Activated CD8-positive, alpha-beta T cell treated with anti-CD3 and anti-CD28 coated beads for 36 hours (primary cell): ENCODE measurements around the gene PLA2G2F. TPM values are rescaled to one million over a fixed set of nuclear protein-coding genes. Genes with fewer than 3 reads are reported as not detected.

Source experiments
- ATAC-seq: fragments of 200-7000 bp; cut with Tn5 transposase; one replicate; pipeline ENCODE4 v1.10.0; 2021; ENCODE audit warnings: mild to moderate bottlenecking, moderate library complexity
- CTCF ChIA-PET: fragments of 350-600 bp; sonication (Branson Sonifier 250); formaldehyde crosslinking; loops from one replicate; lab custom pipeline; 2021; ENCODE audit warnings: antibody characterized with exemption; lab: Charles Lee
- POLR2A ChIA-PET: fragments of 350-600 bp; sonication (Branson Sonifier 250); formaldehyde crosslinking; loops from one replicate; lab custom pipeline; 2021; ENCODE audit warnings: antibody characterized with exemption; lab: Charles Lee
- DNase-seq: peaks from one replicate; pipeline ENCODE4 v3.0.0-alpha.2; 2020
- H3K27ac Mint-ChIP-seq: one replicate; pipeline ENCODE4 v1.8.0; 2021; ENCODE audit warnings: mild to moderate bottlenecking, mixed read lengths
- H3K27me3 Mint-ChIP-seq: one replicate; pipeline ENCODE4 v1.8.0; 2021; ENCODE audit warnings: mixed read lengths
- H3K36me3 Mint-ChIP-seq: one replicate; pipeline ENCODE4 v1.8.0; 2021; ENCODE audit warnings: low read depth, mixed read lengths
- H3K4me1 Mint-ChIP-seq: one replicate; pipeline ENCODE4 v1.8.0; 2021; ENCODE audit warnings: low read depth, mixed read lengths
- H3K4me3 Mint-ChIP-seq: one replicate; pipeline ENCODE4 v1.8.0; 2021; ENCODE audit warnings: mild to moderate bottlenecking, moderate library complexity, mixed read lengths
- H3K9me3 Mint-ChIP-seq: one replicate; pipeline ENCODE4 v1.8.0; 2021; ENCODE audit warnings: mixed read lengths
- intact Hi-C: fragments of 100-400 bp; cut with micrococcal nuclease; formaldehyde crosslinking; loops from one replicate; pipeline ENCODE4 v1.10.0; 2022
- total RNA-seq, 2 experiments: library from RNA; stranded (reverse); gene quantifications; one replicate each; pipeline ENCODE4 v1.2.3, GENCODE V29; 2021
- TF ChIP-seq, protein P1 (sequence below): fragments of 200-600 bp; IDR thresholded peaks from one replicate; pipeline ENCODE4 v1.8.0; 2022; ENCODE audit warnings: antibody characterized with exemption, mild to moderate bottlenecking

PLA2G2F gene
- total RNA-seq, 2 experiments from 2014 or later: not detected

DNA sequence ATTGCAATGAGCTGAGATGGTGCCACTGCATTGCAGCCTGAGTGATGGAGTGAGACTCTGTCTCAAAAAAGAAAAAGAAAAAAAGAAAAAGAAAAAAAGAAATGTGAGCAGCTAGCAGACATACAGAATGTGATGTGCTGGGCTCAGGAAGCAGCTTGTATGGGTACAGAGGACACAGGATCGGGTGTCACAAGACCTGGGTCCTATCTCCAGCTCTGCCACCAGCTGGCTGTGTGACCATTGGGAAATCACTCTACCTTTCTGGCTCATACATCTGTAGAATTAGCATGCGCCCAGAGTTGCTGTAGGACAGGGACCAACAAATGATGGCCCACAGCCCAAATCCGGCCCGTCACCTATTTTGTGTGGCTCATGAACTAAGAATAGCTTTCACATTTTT, 50.5 kb downstream of the PLA2G2F start:
- POLR2A ChIA-PET: no interaction called here
- no peak for ATAC-seq
- TF ChIP-seq, protein P1, sequence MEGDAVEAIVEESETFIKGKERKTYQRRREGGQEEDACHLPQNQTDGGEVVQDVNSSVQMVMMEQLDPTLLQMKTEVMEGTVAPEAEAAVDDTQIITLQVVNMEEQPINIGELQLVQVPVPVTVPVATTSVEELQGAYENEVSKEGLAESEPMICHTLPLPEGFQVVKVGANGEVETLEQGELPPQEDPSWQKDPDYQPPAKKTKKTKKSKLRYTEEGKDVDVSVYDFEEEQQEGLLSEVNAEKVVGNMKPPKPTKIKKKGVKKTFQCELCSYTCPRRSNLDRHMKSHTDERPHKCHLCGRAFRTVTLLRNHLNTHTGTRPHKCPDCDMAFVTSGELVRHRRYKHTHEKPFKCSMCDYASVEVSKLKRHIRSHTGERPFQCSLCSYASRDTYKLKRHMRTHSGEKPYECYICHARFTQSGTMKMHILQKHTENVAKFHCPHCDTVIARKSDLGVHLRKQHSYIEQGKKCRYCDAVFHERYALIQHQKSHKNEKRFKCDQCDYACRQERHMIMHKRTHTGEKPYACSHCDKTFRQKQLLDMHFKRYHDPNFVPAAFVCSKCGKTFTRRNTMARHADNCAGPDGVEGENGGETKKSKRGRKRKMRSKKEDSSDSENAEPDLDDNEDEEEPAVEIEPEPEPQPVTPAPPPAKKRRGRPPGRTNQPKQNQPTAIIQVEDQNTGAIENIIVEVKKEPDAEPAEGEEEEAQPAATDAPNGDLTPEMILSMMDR: no peak

DNA sequence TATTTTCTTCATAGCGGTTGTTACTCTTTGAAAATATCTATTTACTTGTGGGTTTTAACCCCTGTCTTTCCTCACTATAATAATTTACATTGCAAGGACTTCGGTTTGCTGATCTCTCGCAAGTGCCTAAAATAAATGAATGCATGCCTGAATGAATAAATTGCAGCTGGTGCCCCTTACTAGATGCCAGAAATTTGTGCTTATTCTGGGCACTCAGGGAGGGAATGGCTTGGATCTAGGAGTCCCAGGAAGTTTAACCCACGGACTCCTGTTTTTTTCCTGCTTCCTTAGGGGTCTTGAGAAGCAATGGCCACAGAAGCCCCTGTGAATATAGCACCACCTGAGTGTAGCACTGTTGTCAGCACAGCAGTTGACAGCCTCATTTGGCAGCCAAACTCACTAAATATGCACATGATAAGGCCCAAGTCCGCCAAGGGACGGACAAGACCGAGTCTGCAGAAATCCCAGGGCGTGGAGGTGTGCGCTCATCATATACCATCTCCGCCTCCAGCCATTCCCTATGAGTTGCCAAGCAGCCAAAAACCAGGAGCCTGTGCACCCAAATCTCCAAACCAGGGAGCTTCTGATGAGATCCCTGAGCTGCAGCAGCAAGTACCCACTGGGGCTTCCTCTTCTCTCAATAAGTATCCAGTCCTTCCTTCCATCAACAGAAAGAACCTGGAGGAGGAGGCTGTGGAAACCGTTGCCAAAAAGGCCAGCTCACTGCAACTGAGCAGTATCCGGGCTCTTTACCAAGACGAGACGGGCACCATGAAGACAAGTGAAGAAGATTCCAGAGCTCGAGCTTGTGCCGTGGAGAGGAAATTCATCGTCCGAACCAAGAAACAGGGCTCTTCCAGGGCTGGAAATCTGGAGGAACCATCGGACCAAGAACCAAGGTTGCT, 51.4 kb downstream of the PLA2G2F start:
- CTCF ChIA-PET: interaction anchor here (1.2 to 1.7 kb wide), 4 partner anchors 22 to 32 kb away, joined by 3 to 6 read pairs (median 5); no protein-coding TSS in a partner anchor
- H3K4me1 Mint-ChIP-seq: peaks cover 29% of the 10 kb centered on the region
- H3K9me3 Mint-ChIP-seq: no peaks in the 10 kb centered on the region
- H3K4me3 Mint-ChIP-seq: no peak overlapping the region
- DNase-seq: no peak
- peaks cover 38% of the 10 kb centered on the region for H3K27me3 Mint-ChIP-seq
- intact Hi-C loops: no loop called here
- POLR2A ChIA-PET: interaction anchor here (1.1 kb wide), 1 partner anchor 61 kb away, joined by 3 read pairs; no protein-coding TSS in a partner anchor
- ATAC-seq: no peak
- H3K27ac Mint-ChIP-seq: no peak overlapping the region
- H3K36me3 Mint-ChIP-seq: no peaks in the 10 kb centered on the region
- TF ChIP-seq, protein P1: no peak

More for the DNA sequence above, 50.5 kb downstream of the PLA2G2F start:
- peaks cover 30% of the 10 kb centered on the region for H3K27me3 Mint-ChIP-seq
- DNase-seq: no peak
- no peak overlapping the region for H3K4me3 Mint-ChIP-seq
- H3K9me3 Mint-ChIP-seq: no peaks in the 10 kb centered on the region
- CTCF ChIA-PET: interaction anchor here (1.1 to 1.7 kb wide), 4 partner anchors 16 to 31 kb away, joined by 3 to 6 read pairs (median 4); no protein-coding TSS in a partner anchor
- peaks cover 32% of the 10 kb centered on the region for H3K4me1 Mint-ChIP-seq
- intact Hi-C loops: no loop called here
- H3K36me3 Mint-ChIP-seq: no peaks in the 10 kb centered on the region
- H3K27ac Mint-ChIP-seq: no peak overlapping the region

DNA sequence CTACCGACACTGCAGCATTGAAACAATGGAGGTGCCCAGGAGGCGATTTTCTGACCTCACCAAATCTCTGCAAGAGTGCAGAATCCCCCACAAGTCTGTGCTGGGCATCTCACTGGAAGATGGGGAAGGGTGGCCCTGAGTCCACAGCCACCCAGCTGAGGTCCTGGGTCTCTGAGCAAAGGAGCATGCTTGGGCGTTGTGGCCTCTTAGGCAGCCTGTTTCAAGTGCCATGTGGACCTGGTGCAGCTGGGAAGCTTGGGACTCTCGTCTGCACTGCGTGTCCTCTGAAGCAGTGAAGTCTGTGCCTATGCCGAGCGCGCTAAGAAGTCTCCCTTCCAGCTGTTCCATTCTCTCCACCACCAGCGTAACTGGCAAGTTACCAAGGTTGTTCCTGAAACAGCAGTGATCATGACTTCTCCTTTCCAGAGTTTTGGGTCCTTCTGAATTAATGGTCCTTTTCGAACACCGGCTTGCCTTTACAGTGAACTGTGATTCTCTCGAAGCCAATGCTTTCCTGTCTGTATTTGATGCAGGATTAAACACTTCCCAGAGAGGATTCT, 52.2 kb downstream of the PLA2G2F start:
- ATAC-seq: no peak
- intact Hi-C loops: no loop called here
- no peak overlapping the region for H3K27ac Mint-ChIP-seq
- TF ChIP-seq, protein P1: no peak
- no peaks in the 10 kb centered on the region for H3K36me3 Mint-ChIP-seq
- H3K4me1 Mint-ChIP-seq: peaks cover 27% of the 10 kb centered on the region
- peaks cover 41% of the 10 kb centered on the region for H3K27me3 Mint-ChIP-seq
- POLR2A ChIA-PET: interaction anchor here (1.1 kb wide), 1 partner anchor 60 kb away, joined by 3 read pairs; no protein-coding TSS in a partner anchor
- CTCF ChIA-PET: interaction anchor here (1.5 to 5.4 kb wide), 2 partner anchors 21 to 39 kb away, joined by 6 to 46 read pairs; no protein-coding TSS in a partner anchor
- no peak for DNase-seq
- H3K9me3 Mint-ChIP-seq: no peaks in the 10 kb centered on the region
- H3K4me3 Mint-ChIP-seq: no peak overlapping the region

DNA sequence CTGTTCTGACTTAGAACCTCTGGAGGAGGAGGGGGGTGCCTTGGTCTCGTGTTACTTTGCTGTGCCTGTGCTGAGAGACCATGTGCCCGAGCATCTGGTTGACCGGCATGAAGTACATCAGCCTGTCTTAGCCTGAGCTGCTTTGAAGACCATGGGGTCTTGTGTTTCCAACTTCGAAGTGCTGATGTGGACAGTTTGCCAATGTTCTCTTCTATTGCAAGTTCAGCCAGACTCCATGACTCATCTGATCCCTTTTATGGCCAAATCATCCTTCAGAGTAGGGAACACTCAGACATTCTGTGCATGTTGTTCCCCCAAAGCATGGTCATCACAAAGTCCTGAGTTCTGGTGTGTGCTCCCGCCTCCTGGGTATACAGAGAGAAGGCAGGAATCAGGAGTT, 53.2 kb downstream of the PLA2G2F start:
- H3K27me3 Mint-ChIP-seq: peaks cover 41% of the 10 kb centered on the region

More for the DNA sequence above, 53.2 kb downstream of the PLA2G2F start:
- ATAC-seq (no peak), DNase-seq (no peak)
- ChIA-PET POLR2A (no interaction called here), CTCF (interaction anchor here (1.5 to 5.4 kb wide), 2 partner anchors 20 to 40 kb away, joined by 6 to 46 read pairs; no protein-coding TSS in a partner anchor)
- Mint-ChIP-seq H3K4me3 (no peak overlapping the region), H3K9me3 (no peaks in the 10 kb centered on the region), H3K36me3 (no peaks in the 10 kb centered on the region), H3K27ac (no peak overlapping the region), H3K4me1 (peaks cover 17% of the 10 kb centered on the region)
- intact Hi-C loops: no loop called here
- TF ChIP-seq, protein P1: no peak
